Hematopoietic multipotent progenitor cell treated with erythropoietin and hydrocortisone succinate and interleukin-3 and kit ligand, for 6 days (in vitro differentiated cells): ENCODE data around the gene MTG1.

Experiments
- DNase-seq: peaks from one replicate; pipeline ENCODE4 v3.0.0-alpha.2; 2015

The MTG1 gene

GRCh38 chr10:133471300-133472109, 77.5 kb downstream of the MTG1 start:
- no peak for DNase-seq
